Stimulated activated CD4-positive, alpha-beta T cell treated with anti-CD3 and anti-CD28 coated beads, Interleukin-1b, Interleukin-23, amount 100 ng/mL, for 1 hour (primary cell): ENCODE measurements around the gene MRPL32.

ENCODE experiments used
- DNase-seq, 2 donors: peaks; one replicate each; pipeline ENCODE4 v3.0.0-alpha.2; 2020; ENCODE audit warnings: low read depth in 2 of 2

Gene MRPL32

DNA sequence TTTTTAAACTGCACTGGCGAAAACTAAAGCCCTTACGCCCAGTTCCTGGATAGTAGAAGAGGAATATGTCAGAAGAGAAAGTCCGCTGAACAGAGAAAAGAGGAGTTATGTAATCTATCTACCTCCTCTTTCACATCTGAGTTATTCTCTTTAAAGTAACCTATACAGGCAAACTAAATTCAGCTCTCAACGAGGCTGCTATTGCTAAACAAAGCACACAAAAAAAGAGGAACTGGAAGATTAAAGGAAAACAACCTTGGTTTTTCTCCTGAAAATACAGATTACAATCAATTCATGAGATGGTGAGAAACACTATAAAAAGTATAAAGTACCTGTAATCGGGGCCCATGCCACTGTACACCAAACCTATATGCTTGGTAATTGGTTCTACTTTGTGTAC, 6.0 kb upstream of the MRPL32 start:
- DNase-seq, result no peak

DNA sequence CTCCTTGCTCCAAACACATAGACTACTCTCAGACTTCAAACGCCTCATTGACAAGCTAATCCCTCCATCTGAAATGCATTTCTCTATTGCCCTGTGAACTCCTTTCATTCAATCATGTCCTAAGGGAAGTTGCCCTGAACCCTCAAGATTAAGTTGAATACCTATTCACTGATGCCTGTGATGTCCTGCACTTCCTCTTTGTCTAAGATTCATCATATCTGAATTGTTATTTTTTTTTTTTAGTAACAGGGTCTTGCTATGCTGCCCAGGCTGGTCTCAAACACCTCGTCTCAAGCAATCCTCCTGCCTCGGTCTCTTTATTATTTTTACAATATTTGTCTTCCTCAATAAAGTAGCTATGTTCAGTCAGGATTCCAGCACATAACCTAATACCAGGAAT, 3.4 kb upstream of the MRPL32 start:
- DNase-seq, result no peak

DNA sequence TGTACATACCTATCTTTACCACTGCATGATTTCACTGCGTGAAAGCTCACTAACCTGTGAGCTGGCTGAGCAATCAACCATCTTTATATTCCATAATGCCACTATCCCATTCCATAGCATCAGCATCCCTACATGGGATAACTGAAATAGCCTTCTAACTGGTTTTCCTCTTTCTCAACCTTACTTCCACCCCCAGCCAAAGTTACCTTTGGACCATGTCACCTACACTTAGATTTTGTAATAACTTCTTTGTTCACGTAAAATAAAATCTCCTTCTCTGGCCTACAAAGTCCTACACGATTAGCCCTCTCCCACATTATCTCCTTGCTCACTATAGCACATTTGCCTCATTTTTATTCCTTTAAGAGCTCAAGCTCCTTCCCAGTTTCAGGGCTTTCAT, 2.7 kb upstream of the MRPL32 start:
- no peak for DNase-seq

DNA sequence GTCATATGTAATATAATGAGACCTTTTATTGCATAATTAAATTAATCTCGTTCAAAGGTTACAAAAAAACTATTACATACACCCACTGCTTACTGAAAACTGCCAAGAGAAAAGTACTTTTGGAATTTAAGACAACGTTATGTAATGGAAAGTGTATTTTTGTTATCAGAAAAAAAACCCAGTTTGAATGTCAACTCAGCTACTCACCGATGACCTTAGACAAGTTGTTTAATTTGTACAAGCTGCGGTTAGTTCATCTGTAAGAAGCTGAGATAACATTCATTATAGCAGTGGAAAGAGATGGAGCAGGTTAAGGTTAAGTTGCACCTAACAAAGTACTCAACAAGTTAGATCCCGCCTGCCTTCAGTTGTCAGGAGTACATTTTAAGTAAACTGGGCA, 1.3 kb upstream of the MRPL32 start:
- no peak for DNase-seq

DNA sequence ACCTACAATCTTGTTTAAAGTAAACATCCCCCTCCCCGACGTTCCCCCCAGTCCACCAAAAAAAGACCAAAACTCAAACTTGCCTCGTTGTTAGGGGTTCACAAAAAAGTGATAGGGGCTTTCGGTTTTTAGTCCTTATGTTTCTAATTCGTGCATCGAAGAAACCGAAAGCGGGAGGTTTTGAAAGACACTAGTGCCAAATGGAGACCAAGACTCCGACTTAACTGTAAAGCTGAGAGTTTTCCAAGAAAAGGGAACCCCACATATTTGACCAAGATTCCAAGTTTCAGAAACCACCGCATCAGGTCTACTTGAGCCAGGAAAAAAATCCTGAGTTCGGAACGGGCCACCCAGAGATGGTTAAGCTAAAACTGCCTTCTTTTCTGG, 736 bp upstream of the MRPL32 start:
- DNase-seq, result no peak

DNA sequence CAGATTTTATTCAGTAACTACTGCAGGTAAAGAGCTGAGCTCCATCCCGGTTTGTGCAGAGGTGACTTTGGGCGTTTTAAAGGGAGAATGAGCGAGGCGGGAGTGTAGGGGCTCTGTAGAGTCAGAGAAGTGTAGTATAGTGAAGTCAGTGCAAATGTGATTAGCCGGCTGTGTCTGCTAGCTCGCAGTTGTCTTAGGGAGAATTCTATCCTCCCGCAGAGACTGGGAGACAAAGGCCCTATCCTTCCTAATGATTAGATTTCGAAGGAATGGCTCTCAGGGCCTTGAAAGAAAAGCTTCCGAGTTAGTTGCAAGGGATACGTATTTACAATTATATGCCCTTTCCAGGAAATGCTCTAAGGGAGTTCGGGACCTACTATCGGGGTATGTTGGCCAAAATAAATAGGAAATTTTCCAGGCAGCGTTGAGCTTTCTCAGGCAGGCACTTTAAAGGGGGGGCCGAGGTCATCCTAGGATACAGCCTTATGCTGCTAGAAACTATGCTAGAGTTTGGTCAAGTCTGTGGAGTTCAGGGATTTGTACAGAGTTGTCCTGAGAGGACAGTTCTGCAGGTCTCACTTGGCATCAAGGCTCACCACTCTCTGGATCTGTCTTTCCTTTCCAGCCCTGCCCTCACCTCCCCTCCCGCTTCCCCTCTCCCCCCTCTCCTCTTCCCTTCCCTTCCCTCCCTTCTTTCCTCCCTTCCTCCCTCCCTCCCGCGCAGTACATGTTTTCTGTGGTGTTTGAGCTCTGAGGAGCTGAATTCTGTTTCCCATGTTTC, 825 bp downstream of the MRPL32 start:
- no peak for DNase-seq

DNA sequence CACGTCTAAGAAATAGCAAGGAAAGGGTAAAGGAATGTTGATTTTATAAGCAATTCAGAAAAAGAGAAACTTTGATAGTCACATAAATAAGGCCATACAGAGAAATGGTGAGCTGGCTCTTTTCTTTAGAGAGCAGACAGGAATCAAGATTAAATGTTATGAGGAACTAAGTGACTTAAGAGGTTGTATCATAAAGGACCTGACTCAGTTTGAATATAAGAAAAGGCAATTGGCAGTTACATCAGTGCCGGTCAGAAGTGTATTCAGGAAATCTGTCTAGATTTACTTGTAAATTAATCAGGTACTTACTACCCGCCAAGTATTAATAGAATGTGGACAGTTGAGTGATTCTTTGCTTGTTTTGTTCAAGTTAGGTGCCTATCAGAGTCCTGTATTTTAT, 2.1 kb downstream of the MRPL32 start:
- no peak for DNase-seq

DNA sequence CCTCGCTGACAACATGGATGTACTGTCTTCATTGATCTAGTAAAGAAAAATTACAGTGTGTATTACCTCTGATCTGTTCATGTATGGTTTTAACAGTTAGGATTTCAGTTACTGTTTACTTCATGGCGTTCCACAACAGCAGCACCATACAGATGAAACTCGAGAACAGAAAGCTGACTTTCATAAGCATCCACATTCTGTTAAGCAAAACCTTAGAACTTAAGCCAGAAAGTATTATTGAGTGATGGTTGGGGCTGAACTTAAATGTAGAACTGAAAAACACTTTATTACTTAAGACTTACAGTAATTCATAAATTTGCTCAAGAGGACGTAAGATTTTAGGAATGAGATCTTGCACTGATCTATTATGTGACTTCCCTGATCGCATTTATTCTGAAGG, 3.7 kb downstream of the MRPL32 start:
- DNase-seq, result no peak

DNA sequence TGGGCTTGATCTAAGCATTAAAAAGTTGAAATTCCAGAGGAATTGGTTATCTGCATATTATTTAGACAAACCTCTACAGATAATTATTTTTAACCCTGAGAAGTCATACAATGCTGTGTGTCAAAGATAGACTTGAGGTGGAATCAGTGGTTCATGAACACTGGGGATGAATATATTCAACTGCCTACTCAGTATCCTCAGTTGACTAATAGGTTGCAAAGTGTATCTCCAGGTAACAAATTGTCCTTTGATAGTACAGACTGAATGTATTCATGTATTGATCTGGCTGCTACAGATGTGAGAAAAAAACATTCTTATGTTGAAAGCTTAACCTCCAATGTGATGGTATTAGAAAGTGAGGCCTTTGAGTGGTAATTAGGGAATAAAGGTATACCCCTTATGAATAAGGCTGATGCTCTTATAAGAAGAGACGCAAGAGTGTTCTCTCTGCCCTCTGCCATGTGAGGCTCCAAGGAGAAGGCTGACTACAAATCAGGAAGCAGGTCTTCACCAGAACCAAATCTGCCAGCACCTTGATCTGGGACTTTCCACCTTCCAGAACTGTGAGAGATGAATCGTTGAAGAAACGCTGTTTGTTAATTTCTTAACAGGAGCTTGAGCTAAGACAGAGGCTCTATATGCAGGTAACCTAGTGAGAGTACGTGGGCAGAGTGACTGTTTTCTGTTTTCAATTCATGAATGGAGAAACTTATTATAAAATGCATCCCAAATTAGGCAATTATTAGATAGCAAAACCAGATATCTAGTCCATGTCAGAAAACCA, 7.5 kb downstream of the MRPL32 start:
- no peak for DNase-seq

DNA sequence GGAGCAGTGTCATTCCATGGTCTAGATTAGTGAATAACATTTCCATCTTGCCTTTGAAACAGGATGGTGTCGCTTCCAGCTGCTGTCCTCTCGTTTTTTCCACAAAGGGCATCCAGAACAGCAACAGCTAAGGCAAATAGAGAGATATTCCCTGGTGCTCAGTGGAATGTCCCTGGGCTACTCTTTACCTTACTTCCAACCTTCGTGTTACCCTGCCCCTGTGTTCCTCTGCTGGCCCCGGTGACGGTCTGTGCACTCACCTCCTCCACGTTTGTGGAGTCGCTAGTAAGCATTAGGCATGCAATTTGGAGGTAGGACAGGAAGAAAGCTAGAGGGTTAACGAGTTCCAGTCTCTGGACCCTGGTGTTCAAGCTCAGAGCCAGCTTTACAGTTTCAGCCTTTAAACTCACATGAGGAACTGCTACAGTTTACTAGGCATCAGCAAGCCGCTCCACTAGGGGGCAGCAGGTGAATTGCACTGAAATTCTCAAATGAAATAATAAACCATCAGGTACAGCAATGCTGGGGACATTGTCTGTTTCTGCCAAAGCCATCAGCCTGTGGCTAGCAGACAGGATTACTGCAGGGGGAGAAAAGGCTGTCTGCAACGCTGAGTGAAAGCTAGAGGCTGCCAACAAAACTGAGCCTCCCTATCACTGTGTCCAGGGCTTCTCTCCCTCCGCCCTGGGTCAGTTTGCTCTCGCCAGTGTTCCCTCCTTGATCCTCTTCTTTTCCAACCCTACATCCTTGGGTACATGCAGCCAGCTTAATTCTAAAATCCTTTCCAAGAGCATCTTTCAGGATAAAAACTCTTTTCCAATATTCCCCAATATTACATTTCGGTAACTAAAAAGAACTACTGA, 9.0 kb downstream of the MRPL32 start:
- DNase-seq, result peak; percentile 51 to 64

DNA sequence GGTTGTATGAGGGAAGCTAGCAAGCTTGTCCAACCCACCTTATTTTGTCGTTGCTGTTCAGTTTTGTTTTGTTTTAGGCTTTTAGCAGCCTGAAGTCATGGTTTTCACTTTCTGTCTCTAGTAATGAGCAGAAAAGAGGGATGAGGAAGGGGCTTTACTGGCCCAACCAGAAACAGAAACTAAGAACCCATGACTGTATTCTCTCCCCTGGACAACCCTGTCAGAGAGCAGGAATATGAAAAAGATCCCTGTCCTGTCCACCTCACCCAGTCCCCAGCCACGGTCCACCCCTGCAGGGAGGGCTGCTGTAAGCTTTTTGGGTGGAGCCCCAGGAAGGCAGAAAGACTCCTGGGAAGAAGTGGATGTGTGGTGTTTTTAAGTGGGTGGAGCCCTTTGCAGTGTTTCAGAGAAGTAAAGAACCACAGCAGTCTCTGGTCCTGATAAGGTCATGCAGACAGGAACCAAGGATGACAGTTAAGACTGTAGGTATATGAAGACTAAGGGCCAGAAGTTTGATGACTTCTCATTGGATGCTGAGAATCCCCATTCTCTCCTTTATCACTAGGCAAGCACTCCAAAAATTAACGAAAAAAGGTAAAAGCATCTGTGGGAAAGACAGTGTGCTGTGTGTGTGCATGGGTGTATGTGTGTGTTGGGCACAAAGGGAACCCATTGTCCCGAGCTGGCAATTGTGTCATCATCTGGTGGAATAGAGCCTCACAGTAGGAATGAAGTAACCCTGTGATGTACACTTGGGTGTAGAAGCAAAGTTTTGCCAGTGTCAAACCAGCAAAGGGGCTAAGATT, 13.8 kb downstream of the MRPL32 start:
- DNase-seq, result no peak

DNA sequence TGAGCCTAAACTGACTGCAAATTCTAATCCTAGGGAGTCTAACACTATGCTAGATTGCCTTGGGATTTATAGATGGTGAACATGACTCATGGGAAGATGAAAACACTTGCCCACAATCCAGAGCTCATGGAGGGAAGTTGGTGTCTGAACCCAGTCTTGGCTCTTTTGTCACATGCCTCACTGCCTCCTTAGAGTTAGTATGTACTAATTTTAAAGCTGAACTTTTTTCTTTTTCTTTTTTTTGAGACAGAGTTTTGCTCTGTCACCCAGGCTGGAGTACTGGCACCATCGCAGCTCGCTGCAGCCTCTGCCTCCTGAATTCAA, 14.4 kb downstream of the MRPL32 start:
- DNase-seq, result no peak

DNA sequence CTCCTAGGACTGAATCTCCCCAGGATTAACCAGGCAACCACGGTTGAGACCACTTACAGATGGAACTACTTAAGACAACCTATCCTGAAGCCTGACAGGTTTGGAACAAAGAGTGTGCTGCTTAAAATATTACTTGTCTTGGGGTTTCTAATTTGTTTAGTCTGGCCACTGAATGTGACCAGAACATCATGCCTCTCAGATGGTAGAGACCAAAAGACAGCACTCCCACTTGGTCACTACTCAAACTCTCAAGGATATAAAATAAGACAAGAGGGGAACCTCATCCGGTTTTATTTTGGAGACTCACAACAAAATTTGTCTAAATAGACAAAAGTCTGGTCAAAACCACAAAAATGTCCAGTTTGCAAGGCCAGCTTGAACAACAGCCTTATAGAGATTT, 15.3 kb downstream of the MRPL32 start:
- no peak for DNase-seq

DNA sequence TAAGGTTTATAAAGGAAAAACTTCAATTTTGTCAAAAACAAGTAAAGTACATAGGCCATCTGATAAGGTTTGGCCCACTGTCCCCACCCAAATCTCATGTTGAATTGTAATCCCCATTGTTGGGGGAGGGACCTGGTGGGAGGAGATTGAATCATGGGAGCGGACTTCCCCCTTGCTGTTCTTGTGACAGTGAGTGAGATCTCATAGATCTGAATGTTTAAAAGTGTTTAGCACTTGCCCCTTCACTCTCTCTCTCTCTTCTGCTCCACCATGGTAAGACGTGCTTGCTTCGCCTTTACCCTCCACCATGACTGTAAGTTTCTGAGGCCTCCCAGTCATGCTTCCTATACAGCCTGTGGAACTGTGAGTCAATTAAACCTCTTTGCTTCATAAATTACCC, 18.2 kb downstream of the MRPL32 start:
- no peak for DNase-seq

DNA sequence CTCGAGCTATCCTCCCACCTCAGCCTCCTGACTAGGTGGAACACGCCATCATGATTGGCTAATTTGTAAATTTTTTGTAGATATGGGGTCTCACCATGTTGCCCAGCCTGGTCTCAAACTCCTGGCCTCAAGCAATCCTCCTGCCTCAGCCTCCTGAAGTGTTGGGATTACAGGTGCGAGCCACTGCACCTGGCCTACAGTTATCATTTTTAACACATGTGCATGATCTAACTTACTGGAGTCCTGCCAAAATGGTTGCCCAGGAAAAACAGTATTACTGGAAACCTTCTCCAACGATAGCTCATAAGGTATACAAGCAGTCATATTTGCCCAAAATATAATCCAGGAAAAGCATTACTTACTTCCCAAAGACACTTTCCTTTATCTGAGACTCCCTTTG, 20.2 kb downstream of the MRPL32 start:
- DNase-seq, result no peak

DNA sequence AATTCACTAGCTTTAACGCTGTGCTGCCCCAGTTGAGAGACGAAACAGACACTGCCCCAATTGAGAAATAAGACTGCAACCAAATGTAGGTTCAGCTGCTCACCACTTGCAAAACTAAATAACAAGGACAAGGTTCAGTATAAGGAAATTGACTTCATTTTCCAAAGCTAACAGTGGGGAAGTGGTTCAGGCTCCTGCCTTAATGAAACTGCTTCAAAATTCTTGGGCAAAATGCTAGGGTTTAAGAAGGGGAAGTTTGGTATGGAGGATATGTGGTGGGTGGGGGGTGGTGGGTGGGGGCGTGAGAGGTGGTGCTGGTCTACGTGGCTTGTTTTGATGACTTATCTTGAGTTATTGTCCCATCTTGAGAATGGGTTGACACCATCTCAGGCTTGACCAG, 21.8 kb downstream of the MRPL32 start:
- DNase-seq, result no peak

DNA sequence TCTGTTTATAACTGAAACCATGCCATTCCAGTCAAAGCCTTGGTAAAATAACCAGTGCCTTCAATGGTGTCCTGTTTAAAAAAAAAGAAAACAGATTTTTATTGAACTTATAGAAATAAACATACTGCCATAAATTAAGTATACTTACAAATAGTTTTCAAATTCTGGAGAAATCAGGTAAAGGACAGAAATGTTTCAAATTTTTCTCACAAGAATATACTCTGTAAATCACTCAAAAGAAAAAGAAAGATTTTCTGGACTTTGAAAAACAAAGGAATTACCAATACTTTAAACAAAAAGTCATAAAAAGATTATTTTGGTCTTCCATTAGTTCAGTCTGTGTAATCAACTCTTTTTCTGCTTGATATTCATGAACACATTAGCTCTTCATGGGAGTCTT, 23.9 kb downstream of the MRPL32 start:
- no peak for DNase-seq

DNA sequence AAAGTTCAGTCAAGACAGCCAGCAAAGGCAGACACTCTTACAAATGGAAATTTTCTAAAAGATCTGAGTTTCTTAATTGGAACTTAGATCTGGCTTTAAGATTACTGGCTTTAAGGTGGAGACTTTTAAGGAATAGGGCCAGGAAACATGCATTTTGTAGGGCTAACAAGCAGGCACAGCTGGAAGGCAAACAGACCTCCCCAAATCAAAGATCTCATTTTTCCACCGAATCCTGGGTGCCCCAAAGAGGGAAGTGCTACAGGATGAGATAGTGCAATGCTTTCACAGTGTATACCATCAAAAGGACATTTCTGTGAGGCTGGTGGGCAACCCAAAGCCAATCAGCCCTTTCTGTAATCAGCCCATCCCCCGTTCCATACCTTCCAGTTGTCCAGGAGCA, 27.4 kb downstream of the MRPL32 start:
- no peak for DNase-seq

DNA sequence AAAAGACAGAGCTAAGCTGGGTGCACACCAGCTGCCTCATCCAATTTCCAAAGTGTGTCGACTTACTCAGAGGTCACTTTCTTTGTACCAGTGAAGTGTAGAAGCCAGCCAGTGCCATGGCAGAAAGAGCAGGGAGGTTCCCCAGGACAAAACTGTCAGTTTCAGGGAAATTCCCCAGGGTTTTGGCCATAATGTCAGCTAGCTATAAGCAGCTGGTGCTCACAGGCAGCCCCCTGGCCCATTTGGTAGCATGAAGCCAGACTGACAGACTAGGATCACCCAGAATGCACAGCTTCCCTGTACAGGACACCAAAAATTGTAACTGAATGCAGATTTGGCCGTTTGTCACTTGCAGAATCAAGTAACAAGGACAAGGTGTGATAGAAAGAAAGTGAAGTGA, 28.6 kb downstream of the MRPL32 start:
- no peak for DNase-seq

DNA sequence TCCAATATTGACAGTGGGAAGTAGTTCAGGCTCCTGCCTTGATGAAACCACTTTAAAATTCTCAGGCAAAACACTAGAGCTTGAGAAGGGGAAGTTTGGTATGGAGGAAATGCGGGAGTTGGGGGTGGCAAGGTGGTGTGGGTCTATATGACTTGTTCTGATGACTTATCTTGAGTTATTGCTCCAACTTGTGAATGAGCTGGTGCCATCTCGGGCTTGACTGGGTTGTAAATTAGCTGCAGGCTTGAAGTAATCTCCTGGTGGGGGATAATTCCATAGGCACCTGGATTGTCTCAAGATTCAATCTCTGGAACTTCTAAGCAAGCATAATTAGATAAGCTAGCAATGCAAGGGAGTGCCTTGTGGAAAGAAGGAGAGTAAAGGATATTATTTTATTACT, 29.0 kb downstream of the MRPL32 start:
- DNase-seq, result no peak

DNA sequence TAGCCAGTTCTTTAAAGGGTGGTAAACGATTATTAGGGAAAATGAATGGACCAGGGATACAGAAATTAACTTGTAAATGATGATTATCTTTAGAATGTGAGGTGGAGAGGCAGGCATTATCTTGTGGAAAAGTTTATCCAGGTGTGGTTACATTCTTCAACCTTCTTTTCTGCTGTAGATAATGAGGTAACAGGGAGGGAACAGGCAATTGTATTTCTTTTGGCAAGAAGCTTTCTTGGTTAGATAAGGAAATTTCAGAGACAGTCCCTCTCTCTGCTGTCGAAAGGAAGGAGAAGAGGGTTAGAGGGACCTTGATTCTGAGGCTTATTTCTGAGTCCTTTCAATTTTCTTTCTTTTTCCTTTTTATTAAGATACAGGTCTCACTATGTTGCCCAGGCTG, 32.1 kb downstream of the MRPL32 start:
- no peak for DNase-seq
